ENCODE data around the gene FBXL2.

Gene FBXL2

GRCh38 chr3:33277193-33277882 is at the start of gene FBXL2:
Gene FBXL2, plus strand, starts transcription at chr3:33277442. Its CDS starts 71 bp downstream, at chr3:33277513.
- peak; percentile 27 for FAIRE-seq
- peak; percentile 96 for DNase-seq (ENCODE audit: low spot score)

GRCh38 chr3:33229066-33229465 is 48.2 kb upstream of the FBXL2 start:
- FAIRE-seq, result no peak
- no peak for DNase-seq (ENCODE audit: low spot score)

- FAIRE-seq (no peak), DNase-seq (ENCODE audit: low spot score) (no peak)
Observed at GRCh38 chr3:33229947-33230346, 47.3 kb upstream of the FBXL2 start.

GRCh38 chr3:33231756-33232465 is 45.3 kb upstream of the FBXL2 start:
- no peak for DNase-seq (ENCODE audit: low spot score)
- FAIRE-seq, result no peak

GRCh38 chr3:33233884-33234283 is 43.4 kb upstream of the FBXL2 start:
- DNase-seq (ENCODE audit: low spot score) (no peak), FAIRE-seq (no peak)

- no peak for FAIRE-seq
Observed at GRCh38 chr3:33236005-33236404, 41.2 kb upstream of the FBXL2 start.

GRCh38 chr3:33237439-33237838 is 39.8 kb upstream of the FBXL2 start:
- no peak for DNase-seq (ENCODE audit: low spot score)
- no peak for FAIRE-seq

More at GRCh38 chr3:33236005-33236404, 41.2 kb upstream of the FBXL2 start:
- DNase-seq (ENCODE audit: low spot score), result no peak

- FAIRE-seq, result no peak
- DNase-seq (ENCODE audit: low spot score), result no peak
Observed at GRCh38 chr3:33238923-33239322, 38.3 kb upstream of the FBXL2 start.

- DNase-seq (ENCODE audit: low spot score), result no peak
- FAIRE-seq, result no peak
Observed at GRCh38 chr3:33240261-33240660, 37.0 kb upstream of the FBXL2 start.

GRCh38 chr3:33246786-33247185 is 30.5 kb upstream of the FBXL2 start:
- no peak for FAIRE-seq
- DNase-seq (ENCODE audit: low spot score), result no peak

- FAIRE-seq (no peak), DNase-seq (ENCODE audit: low spot score) (no peak)
Observed at GRCh38 chr3:33250712-33251111, 26.5 kb upstream of the FBXL2 start.

- DNase-seq (ENCODE audit: low spot score), result no peak
- no peak for FAIRE-seq
Observed at GRCh38 chr3:33256249-33256648, 21.0 kb upstream of the FBXL2 start.

- FAIRE-seq (no peak), DNase-seq (ENCODE audit: low spot score) (no peak)
Observed at GRCh38 chr3:33260104-33260503, 17.1 kb upstream of the FBXL2 start.

GRCh38 chr3:33269385-33269784 is 7.9 kb upstream of the FBXL2 start:
- no peak for DNase-seq (ENCODE audit: low spot score)
- FAIRE-seq, result no peak

GRCh38 chr3:33271324-33271723 is 5.9 kb upstream of the FBXL2 start:
- no peak for DNase-seq (ENCODE audit: low spot score)
- no peak for FAIRE-seq

- FAIRE-seq (no peak), DNase-seq (ENCODE audit: low spot score) (no peak)
Observed at GRCh38 chr3:33273628-33274027, 3.6 kb upstream of the FBXL2 start.

GRCh38 chr3:33278163-33278562 is 921 bp downstream of the FBXL2 start:
- peak; percentile 12 for DNase-seq (ENCODE audit: low spot score)
- FAIRE-seq, result no peak

GRCh38 chr3:33287672-33288282 is 10.5 kb downstream of the FBXL2 start:
- FAIRE-seq (no peak), DNase-seq (ENCODE audit: low spot score) (no peak)

- FAIRE-seq, result no peak
- peak; percentile 54 for DNase-seq (ENCODE audit: low spot score)
Observed at GRCh38 chr3:33299395-33300081, 22.3 kb downstream of the FBXL2 start.

GRCh38 chr3:33312361-33312760 is 35.1 kb downstream of the FBXL2 start:
- DNase-seq (ENCODE audit: low spot score) (no peak), FAIRE-seq (no peak)

GRCh38 chr3:33313331-33313730 is 36.1 kb downstream of the FBXL2 start:
- no peak for FAIRE-seq
- no peak for DNase-seq (ENCODE audit: low spot score)

GRCh38 chr3:33314993-33315392 is 37.8 kb downstream of the FBXL2 start:
- no peak for FAIRE-seq

More at GRCh38 chr3:33314993-33315392, 37.8 kb downstream of the FBXL2 start:
- no peak for DNase-seq (ENCODE audit: low spot score)

Data from urothelium cell line (cell line).